Measurements from ENCODE around the gene SLC41A3. TPM values are rescaled to one million over a fixed set of nuclear protein-coding genes. Genes with fewer than 3 reads are reported as not detected.
"Not testable (repeated sequence)": the region's sequence is repeated elsewhere in the genome, so short reads cannot be mapped to it uniquely, and the experiment has no call there.

Gene SLC41A3
- total and polyA plus RNA-seq, 11 donors = 20.9 to 60.1 (median 46.4) TPM

GRCh38 chr3:126002189-126002588 is 81.7 kb downstream of the SLC41A3 start:
- Histone ChIP-seq H3K36me3 (peaks cover 0 to 19% (median 9%) of the 10 kb centered on the region in 9 donors), H3K4me1 (peaks cover 0 to 14% (median 0%) of the 10 kb centered on the region in 12 donors), H3K4me3 (no peak overlapping the region), H3K27me3 (no peaks in the 10 kb centered on the region), H3K9me3 (peaks cover 0 to 41% (median 2%) of the 10 kb centered on the region in 12 donors), H3K27ac (no peak overlapping the region)
- no peak for DNase-seq
- no peak for ATAC-seq
- TF ChIP-seq CTCF (IDR thresholded peaks at IDR 0.05) (no peak), POLR2A (IDR thresholded peaks at IDR 0.05) (no peak)
- intact Hi-C loops (cut with DNase I) = no loop called here

- H3K4me3 ChIP-seq; ATAC-seq; H3K4me1 ChIP-seq; intact Hi-C loops (cut with DNase I); H3K36me3 ChIP-seq; DNase-seq; H3K27me3 ChIP-seq; H3K27ac ChIP-seq: not testable (repeated sequence)
- peaks cover 0 to 34% (median 2%) of the 10 kb centered on the region in 12 donors for H3K9me3 ChIP-seq
- WGBS, 4 donors = 93 to 96% (median 96%) methylated on average over 4 of the region's 4 CpGs
These were observed 87.2 kb downstream of the SLC41A3 start for GRCh38 chr3:125996751-125997150.

GRCh38 chr3:125990253-125990970 is 93.5 kb downstream of the SLC41A3 start:
- Histone ChIP-seq H3K9me3 (no peaks in the 10 kb centered on the region), H3K4me1 (peaks cover 0 to 15% (median 5%) of the 10 kb centered on the region in 12 donors), H3K36me3 (no peaks in the 10 kb centered on the region), H3K27me3 (no peaks in the 10 kb centered on the region), H3K4me3 (peak overlapping the region; percentile 30 to 94 (median 60)), H3K27ac (peak overlapping the region in 10 of 12 donors; percentile 16 to 85 (median 80))
- ATAC-seq (peak; percentile 94 to 100 (median 100)), DNase-seq (peak; percentile 89 to 96 (median 93))
- 3 to 15% (median 3%) methylated on average over 49 to 52 of the region's 52 CpGs for WGBS, 4 donors
- no peak for TF ChIP-seq CTCF (IDR thresholded peaks at IDR 0.05)
- TF ChIP-seq POLR2A (IDR thresholded peaks at IDR 0.05) = peak in 1 of 2 donors; percentile 48
- intact Hi-C loops (cut with DNase I) = loop anchor here in 3 of 10 donors (2.0 to 5.0 kb wide), 2 partner anchors 16 to 92 kb away; partner anchors contain the start of gene SLC41A3 (in 3 of the 3)

- intact Hi-C loops (cut with DNase I) = loop anchor here in 1 of 10 donors (10.0 kb wide), 1 partner anchor 100 kb away; the partner anchor contains the start of gene SLC41A3
- WGBS, 4 donors = 92 to 97% (median 93%) methylated on average over 2 of the region's 2 CpGs
These were observed 99.0 kb downstream of the SLC41A3 start for GRCh38 chr3:125984951-125985350.

GRCh38 chr3:125977104-125977503 is 106.8 kb downstream of the SLC41A3 start:
- WGBS, 4 donors = 23 to 33% (median 25%) methylated on average over 2 to 4 of the region's 7 CpGs
- not testable (repeated sequence) for H3K9me3 ChIP-seq, DNase-seq, H3K4me3 ChIP-seq, H3K36me3 ChIP-seq, H3K4me1 ChIP-seq, H3K27me3 ChIP-seq
- intact Hi-C loops (cut with DNase I) = loop anchor here in 1 of 10 donors (10.0 kb wide), 1 partner anchor 108 kb away; the partner anchor contains the start of gene SLC41A3
- peak overlapping the region in 3 of 12 donors; percentile 17 to 28 (median 19) for H3K27ac ChIP-seq
- ATAC-seq = peak; percentile 19 to 68 (median 62)

More at GRCh38 chr3:125984951-125985350, 99.0 kb downstream of the SLC41A3 start:
- H3K4me3 ChIP-seq, H3K27ac ChIP-seq, ATAC-seq, H3K9me3 ChIP-seq, H3K36me3 ChIP-seq, H3K4me1 ChIP-seq, H3K27me3 ChIP-seq, DNase-seq: not testable (repeated sequence)

GRCh38 chr3:125976003-125976390 is 107.9 kb downstream of the SLC41A3 start:
- not testable (repeated sequence) for H3K36me3 ChIP-seq, ATAC-seq, H3K9me3 ChIP-seq, DNase-seq
- intact Hi-C loops (cut with DNase I) = loop anchor here in 1 of 10 donors (10.0 kb wide), 1 partner anchor 109 kb away; the partner anchor contains the start of gene SLC41A3
- Histone ChIP-seq H3K27me3 (peaks cover 0 to 10% (median 0%) of the 10 kb centered on the region in 9 donors), H3K27ac (peak overlapping the region in 2 of 12 donors; percentile 51 to 55), H3K4me3 (peak overlapping the region in 1 of 12 donors; percentile 10), H3K4me1 (peaks cover 0 to 12% (median 5%) of the 10 kb centered on the region in 12 donors)
- WGBS, 4 donors = 81 to 93% (median 89%) methylated on average over 3 of the region's 3 CpGs

- Histone ChIP-seq H3K4me1 (peaks cover 0 to 12% (median 5%) of the 10 kb centered on the region in 12 donors), H3K4me3 (peak overlapping the region in 2 of 12 donors; percentile 10 to 27), H3K27me3 (peaks cover 0 to 13% (median 0%) of the 10 kb centered on the region in 9 donors), H3K27ac (peak overlapping the region in 2 of 12 donors; percentile 51 to 55)
- not testable (repeated sequence) for DNase-seq, H3K36me3 ChIP-seq, H3K9me3 ChIP-seq
- intact Hi-C loops (cut with DNase I) = loop anchor here in 2 of 10 donors (2.0 to 10.0 kb wide), 2 partner anchors 15 to 109 kb away; partner anchors contain the start of gene SLC41A3 (in 1 of the 2)
- ATAC-seq = peak; percentile 38 to 63 (median 50)
- 25 to 35% (median 31%) methylated on average over 8 to 9 of the region's 9 CpGs for WGBS, 4 donors
These were observed 108.5 kb downstream of the SLC41A3 start for GRCh38 chr3:125975245-125976002.

Measured in heart left ventricle (tissue), 16 donors.